Measurements from ENCODE around the gene LAG3.

DNA sequence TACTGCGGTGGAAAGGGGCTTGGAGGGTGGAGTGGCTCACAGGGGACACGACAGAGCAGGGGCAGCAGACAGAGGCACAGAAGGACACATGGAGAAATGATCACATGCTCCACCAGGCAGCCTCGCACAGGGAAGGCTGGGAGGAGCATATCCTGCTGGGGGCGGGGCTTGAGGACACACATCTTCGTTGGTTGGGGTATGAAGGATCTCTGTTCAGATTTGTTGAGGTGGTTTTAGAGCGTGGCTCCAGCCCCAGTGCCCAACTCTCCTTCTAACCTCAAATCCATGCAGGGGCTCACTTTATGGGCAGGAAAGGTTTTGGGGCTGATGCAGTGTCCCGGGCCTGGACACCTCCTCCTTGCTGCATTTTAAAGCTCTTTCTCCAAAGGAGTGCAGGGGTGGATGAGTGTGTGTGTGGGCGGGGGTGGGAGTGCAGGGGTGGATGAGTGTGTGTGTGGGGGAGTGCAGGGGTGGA is 55.2 kb downstream of the LAG3 start:
- TF ChIP-seq, protein P1, sequence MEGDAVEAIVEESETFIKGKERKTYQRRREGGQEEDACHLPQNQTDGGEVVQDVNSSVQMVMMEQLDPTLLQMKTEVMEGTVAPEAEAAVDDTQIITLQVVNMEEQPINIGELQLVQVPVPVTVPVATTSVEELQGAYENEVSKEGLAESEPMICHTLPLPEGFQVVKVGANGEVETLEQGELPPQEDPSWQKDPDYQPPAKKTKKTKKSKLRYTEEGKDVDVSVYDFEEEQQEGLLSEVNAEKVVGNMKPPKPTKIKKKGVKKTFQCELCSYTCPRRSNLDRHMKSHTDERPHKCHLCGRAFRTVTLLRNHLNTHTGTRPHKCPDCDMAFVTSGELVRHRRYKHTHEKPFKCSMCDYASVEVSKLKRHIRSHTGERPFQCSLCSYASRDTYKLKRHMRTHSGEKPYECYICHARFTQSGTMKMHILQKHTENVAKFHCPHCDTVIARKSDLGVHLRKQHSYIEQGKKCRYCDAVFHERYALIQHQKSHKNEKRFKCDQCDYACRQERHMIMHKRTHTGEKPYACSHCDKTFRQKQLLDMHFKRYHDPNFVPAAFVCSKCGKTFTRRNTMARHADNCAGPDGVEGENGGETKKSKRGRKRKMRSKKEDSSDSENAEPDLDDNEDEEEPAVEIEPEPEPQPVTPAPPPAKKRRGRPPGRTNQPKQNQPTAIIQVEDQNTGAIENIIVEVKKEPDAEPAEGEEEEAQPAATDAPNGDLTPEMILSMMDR (optimal IDR thresholded peaks at IDR 0.05 in 1 of 3, IDR thresholded peaks at IDR 0.05 in 1 of 3, conservative IDR thresholded peaks at IDR 0.05 in 1 of 3; ENCODE audit: extremely low read depth in 1 of 3, insufficient read depth in 2 of 3, low read length in 3 of 3): no peak
- no peak for TF ChIP-seq EZH2 (IDR thresholded peaks at IDR 0.05; ENCODE audit: low read length)
